Cardiac fibroblast (primary cell): ENCODE data around the gene PAF1.

Experiments used
- DNase-seq, 2 donors: peaks; one replicate each; pipeline versions ENCODE4 v3.0.0 to v3.0.0-alpha.2; 2010; ENCODE audit warnings: low read depth in 2 of 2
- H3K4me3 ChIP-seq, 2 donors: replicated peaks in 1 of 2; 1 replicate in 1 of 2; 2 replicates in 1 of 2; pipeline ENCODE4 v1.5.1; 2011; ENCODE audit warnings: low read depth in 2 of 2, low read length in 2 of 2, mild to moderate bottlenecking in 2 of 2, moderate library complexity in 1 of 2
- CTCF ChIP-seq: IDR thresholded peaks from one replicate; pipeline ENCODE4 v1.5.1; 2011; ENCODE audit warnings: low read depth, mild to moderate bottlenecking, low read length, inconsistent platforms

Gene PAF1

GRCh38 chr19:39409208-39410016, 18.5 kb upstream of the PAF1 start:
- peak; percentile 76 to 93 for DNase-seq
- no peak for TF ChIP-seq CTCF
- peak overlapping the region; percentile 92 to 96 for H3K4me3 ChIP-seq

- no peak for TF ChIP-seq CTCF
- H3K4me3 ChIP-seq: peak overlapping the region; percentile 92 to 96
- DNase-seq: peak; percentile 60 to 78
These were observed 17.7 kb upstream of the PAF1 start for GRCh38 chr19:39408392-39409207.

GRCh38 chr19:39407660-39408391, 16.9 kb upstream of the PAF1 start:
- peak; percentile 33 to 63 for DNase-seq
- peak overlapping the region; percentile 92 to 96 for H3K4me3 ChIP-seq
- no peak for TF ChIP-seq CTCF

GRCh38 chr19:39407410-39407659, 16.4 kb upstream of the PAF1 start:
- H3K4me3 ChIP-seq: peak overlapping the region; percentile 92 to 96
- DNase-seq: no peak
- TF ChIP-seq CTCF: no peak

GRCh38 chr19:39406656-39407409, 15.9 kb upstream of the PAF1 start, which contains the start of gene ZFP36:
ZFP36 (plus strand) TSS chr19:39406847; CDS start chr19:39406905, 58 bp downstream.
- H3K4me3 ChIP-seq: peak within 1 kb of the TSS; percentile 92 to 96
- peak; percentile 86 to 95 for DNase-seq

More at GRCh38 chr19:39406656-39407409, 15.9 kb upstream of the PAF1 start, which contains the start of gene ZFP36:
- no peak for TF ChIP-seq CTCF
